GM18511 (cell line): ENCODE data around the gene AKAP9.
"Not testable (repeated sequence)": the region's sequence is repeated elsewhere in the genome, so short reads cannot be mapped to it uniquely, and the experiment has no call there.

ENCODE experiments used
- ATAC-seq: cut with Tn5 transposase; IDR thresholded peaks from one replicate; pipeline ENCODE4 v1.9.1; 2021; ENCODE audit warnings: mild to moderate bottlenecking, moderate library complexity; ENCODE audit not compliant: unreplicated experiment

The AKAP9 gene

GRCh38 chr7:92131764-92132330 lies 191.2 kb downstream of the AKAP9 start:
- ATAC-seq = no peak

- ATAC-seq = peak; percentile 32
These were observed 192.6 kb downstream of the AKAP9 start for GRCh38 chr7:92133133-92133736.

GRCh38 chr7:92133737-92134270 lies 193.1 kb downstream of the AKAP9 start:
- peak; percentile 37 for ATAC-seq

- peak; percentile 87 for ATAC-seq
These were observed 193.8 kb downstream of the AKAP9 start, which contains the start of gene CYP51A1 for GRCh38 chr7:92134271-92135051. Gene CYP51A1 (minus strand): TSS chr7:92134477. CDS start chr7:92134364, 113 bp downstream.

GRCh38 chr7:92135052-92135889 lies 194.6 kb downstream of the AKAP9 start:
- ATAC-seq = no peak

GRCh38 chr7:92137557-92137956 lies 196.9 kb downstream of the AKAP9 start:
- ATAC-seq = no peak

GRCh38 chr7:92141161-92141560 lies 200.5 kb downstream of the AKAP9 start:
- no peak for ATAC-seq

GRCh38 chr7:92142791-92143190 lies 202.1 kb downstream of the AKAP9 start:
- ATAC-seq = not testable (repeated sequence)

GRCh38 chr7:92143192-92143880 lies 202.7 kb downstream of the AKAP9 start:
- ATAC-seq = not testable (repeated sequence)

GRCh38 chr7:92149736-92150239 lies 209.1 kb downstream of the AKAP9 start:
- ATAC-seq = no peak

- no peak for ATAC-seq
These were observed 209.9 kb downstream of the AKAP9 start for GRCh38 chr7:92150450-92151017.

- ATAC-seq = no peak
These were observed 214.6 kb downstream of the AKAP9 start for GRCh38 chr7:92155108-92155739.

- ATAC-seq = no peak
These were observed 216.3 kb downstream of the AKAP9 start for GRCh38 chr7:92156990-92157389.

- ATAC-seq = peak; percentile 82
These were observed 218.3 kb downstream of the AKAP9 start for GRCh38 chr7:92158660-92159575.
